Anterior cingulate cortex (tissue), 58 donors: ENCODE results near the gene ID4.

Source experiments
- DNase-seq, 58 donors: peaks; one replicate each; lab custom pipeline; 2025; lab: John Stamatoyannopoulos, UW

ID4 gene

GRCh38 chr6:19836799-19837510 is at the start of gene ID4:
TSS of gene ID4 (plus strand) at chr6:19837370. CDS start at chr6:19837755, 385 bp downstream.
- peak in 57 of 58 donors; percentile 29 to 93 (median 84) for DNase-seq

- no peak for DNase-seq
Observed at GRCh38 chr6:19788686-19789085, 48.5 kb upstream of the ID4 start.

- DNase-seq: no peak
Observed at GRCh38 chr6:19789100-19789803, 47.9 kb upstream of the ID4 start.

GRCh38 chr6:19791267-19791666 is 45.9 kb upstream of the ID4 start:
- DNase-seq: no peak

GRCh38 chr6:19795211-19795610 is 42.0 kb upstream of the ID4 start:
- no peak for DNase-seq

- no peak for DNase-seq
Observed at GRCh38 chr6:19796452-19796851, 40.7 kb upstream of the ID4 start.

GRCh38 chr6:19798362-19798761 is 38.8 kb upstream of the ID4 start:
- DNase-seq: no peak

- no peak for DNase-seq
Observed at GRCh38 chr6:19802656-19803055, 34.5 kb upstream of the ID4 start.

- DNase-seq: no peak
Observed at GRCh38 chr6:19803331-19804204, 33.6 kb upstream of the ID4 start.

GRCh38 chr6:19804205-19805128 is 32.7 kb upstream of the ID4 start:
- peak; percentile 36 to 96 (median 92) for DNase-seq

GRCh38 chr6:19805129-19805481 is 32.1 kb upstream of the ID4 start:
- peak in 1 of 58 donors; percentile 2 for DNase-seq

GRCh38 chr6:19806971-19807396 is 30.2 kb upstream of the ID4 start:
- no peak for DNase-seq

GRCh38 chr6:19811397-19812079 is 25.6 kb upstream of the ID4 start:
- no peak for DNase-seq

GRCh38 chr6:19812512-19813119 is 24.6 kb upstream of the ID4 start:
- no peak for DNase-seq

- DNase-seq: no peak
Observed at GRCh38 chr6:19818805-19819204, 18.4 kb upstream of the ID4 start.

GRCh38 chr6:19824058-19824807 is 12.9 kb upstream of the ID4 start:
- no peak for DNase-seq

GRCh38 chr6:19827247-19827646 is 9.9 kb upstream of the ID4 start:
- DNase-seq: no peak

- no peak for DNase-seq
Observed at GRCh38 chr6:19827903-19828302, 9.3 kb upstream of the ID4 start.
